KMS-11 (cell line): Measurements from ENCODE around the gene FCHO2.

ENCODE experiments used
- H2AFZ ChIP-seq: fragments of 200-600 bp; sonication (generic); 2 replicates; pipeline ENCODE4 v1.6.1; 2016; ENCODE audit warnings: antibody characterized with exemption, mixed run types, low read depth
- H3K27ac ChIP-seq: fragments of 200-600 bp; sonication (generic); 2 replicates; pipeline ENCODE4 v1.6.1; 2016; ENCODE audit warnings: mild to moderate bottlenecking, mixed run types
- H3K27me3 ChIP-seq: fragments of 200-600 bp; sonication (generic); 2 replicates; pipeline ENCODE4 v1.6.1; 2017; ENCODE audit warnings: mild to moderate bottlenecking, low read depth, mixed run types, moderate library complexity; ENCODE audit not compliant: insufficient read depth
- H3K36me3 ChIP-seq: fragments of 200-600 bp; sonication (generic); 2 replicates; pipeline ENCODE4 v1.6.1; 2017; ENCODE audit warnings: mild to moderate bottlenecking, mixed run types; ENCODE audit not compliant: insufficient read depth
- H3K4me1 ChIP-seq: fragments of 200-600 bp; sonication (generic); 2 replicates; pipeline ENCODE4 v1.6.1; 2016; ENCODE audit warnings: mild to moderate bottlenecking, low read depth, mixed run types; ENCODE audit not compliant: poor library complexity, severe bottlenecking
- H3K4me2 ChIP-seq: fragments of 200-600 bp; sonication (generic); 2 replicates; pipeline ENCODE4 v1.7.0; 2016; ENCODE audit warnings: mild to moderate bottlenecking, mixed run types
- H3K4me3 ChIP-seq: fragments of 200-600 bp; sonication (generic); IDR thresholded peaks from 2 replicates; pipeline ENCODE4 v1.6.1; 2017; ENCODE audit warnings: low read depth, low read length, mixed read lengths; ENCODE audit not compliant: insufficient read depth
- H3K79me2 ChIP-seq: fragments of 200-600 bp; sonication (generic); 2 replicates; pipeline ENCODE4 v1.6.1; 2016; ENCODE audit warnings: low read depth, mixed run types; ENCODE audit not compliant: insufficient read depth
- H3K9ac ChIP-seq: fragments of 200-600 bp; sonication (generic); 2 replicates; pipeline ENCODE4 v1.6.1; 2016; ENCODE audit warnings: mild to moderate bottlenecking, mixed run types
- H4K20me1 ChIP-seq: fragments of 200-600 bp; sonication (generic); 2 replicates; pipeline ENCODE4 v1.6.1; 2016; ENCODE audit warnings: mild to moderate bottlenecking, mixed run types; ENCODE audit not compliant: insufficient read depth
- CTCF ChIP-seq: fragments of 200-600 bp; sonication (generic); conservative IDR thresholded peaks from 2 replicates; pipeline ENCODE4 v1.6.1; 2017; ENCODE audit warnings: low read depth, mild to moderate bottlenecking, antibody characterized with exemption, low read length, moderate library complexity, mixed read lengths

The FCHO2 gene

GRCh38 chr5:73111536-73111935 is 155.7 kb downstream of the FCHO2 start:
- H3K9ac ChIP-seq, result no peak overlapping the region

GRCh38 chr5:73112359-73112758 is 156.5 kb downstream of the FCHO2 start:
- no peak for TF ChIP-seq CTCF
- Histone ChIP-seq H3K36me3 (no peaks in the 10 kb centered on the region), H4K20me1 (no peaks in the 10 kb centered on the region), H3K27ac (no peak overlapping the region), H2AFZ (no peak overlapping the region), H3K4me2 (no peak overlapping the region), H3K4me1 (no peaks in the 10 kb centered on the region), H3K9ac (no peak overlapping the region), H3K4me3 (no peak overlapping the region), H3K79me2 (no peaks in the 10 kb centered on the region), H3K27me3 (no peaks in the 10 kb centered on the region)

More at GRCh38 chr5:73111536-73111935, 155.7 kb downstream of the FCHO2 start:
- no peak overlapping the region for H3K4me2 ChIP-seq
- H3K36me3 ChIP-seq, result no peaks in the 10 kb centered on the region
- H3K79me2 ChIP-seq, result no peaks in the 10 kb centered on the region
- H3K4me3 ChIP-seq, result no peak overlapping the region
- no peak overlapping the region for H2AFZ ChIP-seq
- no peaks in the 10 kb centered on the region for H3K27me3 ChIP-seq
- H4K20me1 ChIP-seq, result no peaks in the 10 kb centered on the region
- no peak overlapping the region for H3K27ac ChIP-seq
- TF ChIP-seq CTCF, result no peak
- H3K4me1 ChIP-seq, result no peaks in the 10 kb centered on the region

GRCh38 chr5:73114044-73114688 is 158.3 kb downstream of the FCHO2 start:
- Histone ChIP-seq H3K79me2 (no peaks in the 10 kb centered on the region), H4K20me1 (no peaks in the 10 kb centered on the region), H3K4me3 (no peak overlapping the region), H3K27ac (no peak overlapping the region), H2AFZ (no peak overlapping the region), H3K4me2 (no peak overlapping the region), H3K27me3 (no peaks in the 10 kb centered on the region), H3K36me3 (no peaks in the 10 kb centered on the region), H3K4me1 (no peaks in the 10 kb centered on the region), H3K9ac (no peak overlapping the region)
- TF ChIP-seq CTCF, result no peak

- Histone ChIP-seq H3K4me3 (no peak overlapping the region), H3K79me2 (no peaks in the 10 kb centered on the region), H3K9ac (no peak overlapping the region), H3K4me2 (no peak overlapping the region), H3K27me3 (no peaks in the 10 kb centered on the region), H3K27ac (no peak overlapping the region), H3K4me1 (no peaks in the 10 kb centered on the region), H2AFZ (no peak overlapping the region), H4K20me1 (no peaks in the 10 kb centered on the region), H3K36me3 (no peaks in the 10 kb centered on the region)
- no peak for TF ChIP-seq CTCF
Observed at GRCh38 chr5:73115399-73116051, 159.7 kb downstream of the FCHO2 start.
